ENCODE measurements around the gene RXFP2. TPM values are rescaled to one million over a fixed set of nuclear protein-coding genes. Genes with fewer than 3 reads are reported as not detected.

The RXFP2 gene
- total RNA-seq, 2 donors from 2014 or later: not detected

GRCh38 chr13:31775148-31775547 is 35.8 kb downstream of the RXFP2 start:
- Histone ChIP-seq H3K4me1 (no peaks in the 10 kb centered on the region), H3K27ac (no peak overlapping the region), H3K9me3 (no peaks in the 10 kb centered on the region), H3K36me3 (replicated peaks in 1 of 2; ENCODE audit: insufficient read depth in 1 of 2, low read depth in 2 of 2) (no peaks in the 10 kb centered on the region), H3K4me3 (no peak overlapping the region), H3K27me3 (no peaks in the 10 kb centered on the region)
- ATAC-seq: no peak
- WGBS, 2 donors: 87 to 91% methylated on average over 2 of the region's 2 CpGs
- DNase-seq: no peak
- no peak for TF ChIP-seq CTCF (IDR thresholded peaks at IDR 0.05)
- no peak for TF ChIP-seq POLR2A (IDR thresholded peaks at IDR 0.05)
- intact Hi-C loops (cut with DNase I): no loop called here

GRCh38 chr13:31775686-31776085 is 36.4 kb downstream of the RXFP2 start:
- DNase-seq (peak in 3 of 4 donors; percentile 8 to 14 (median 12)), ATAC-seq (no peak)
- Histone ChIP-seq H3K27ac (no peak overlapping the region), H3K4me3 (no peak overlapping the region), H3K36me3 (replicated peaks in 1 of 2; ENCODE audit: insufficient read depth in 1 of 2, low read depth in 2 of 2) (no peaks in the 10 kb centered on the region), H3K4me1 (no peaks in the 10 kb centered on the region), H3K27me3 (no peaks in the 10 kb centered on the region), H3K9me3 (no peaks in the 10 kb centered on the region)
- intact Hi-C loops (cut with DNase I): no loop called here
- TF ChIP-seq CTCF (IDR thresholded peaks at IDR 0.05): no peak
- TF ChIP-seq POLR2A (IDR thresholded peaks at IDR 0.05): no peak
- WGBS, 2 donors: 64 to 69% methylated on average over 3 of the region's 3 CpGs

GRCh38 chr13:31781064-31781463 is 41.7 kb downstream of the RXFP2 start:
- ATAC-seq (no peak), DNase-seq (no peak)
- H3K27ac ChIP-seq: no peak overlapping the region
- intact Hi-C loops (cut with DNase I): no loop called here
- H3K9me3 ChIP-seq: no peaks in the 10 kb centered on the region
- no peaks in the 10 kb centered on the region for H3K36me3 ChIP-seq (replicated peaks in 1 of 2; ENCODE audit: insufficient read depth in 1 of 2, low read depth in 2 of 2)
- H3K4me1 ChIP-seq: no peaks in the 10 kb centered on the region
- H3K27me3 ChIP-seq: no peaks in the 10 kb centered on the region
- WGBS, 2 donors: 53 to 54% methylated on average over 4 of the region's 4 CpGs
- no peak for TF ChIP-seq CTCF (IDR thresholded peaks at IDR 0.05)
- TF ChIP-seq POLR2A (IDR thresholded peaks at IDR 0.05): no peak
- H3K4me3 ChIP-seq: no peak overlapping the region

GRCh38 chr13:31786011-31786410 is 46.7 kb downstream of the RXFP2 start:
- Histone ChIP-seq H3K4me1 (no peaks in the 10 kb centered on the region), H3K4me3 (no peak overlapping the region), H3K27me3 (no peaks in the 10 kb centered on the region), H3K9me3 (no peaks in the 10 kb centered on the region), H3K36me3 (replicated peaks in 1 of 2; ENCODE audit: insufficient read depth in 1 of 2, low read depth in 2 of 2) (no peaks in the 10 kb centered on the region), H3K27ac (no peak overlapping the region)
- TF ChIP-seq POLR2A (IDR thresholded peaks at IDR 0.05) (no peak), CTCF (IDR thresholded peaks at IDR 0.05) (no peak)
- no peak for DNase-seq
- 61% methylated on average over 7 of the region's 7 CpGs for WGBS, 2 donors
- no peak for ATAC-seq
- intact Hi-C loops (cut with DNase I): no loop called here

- Histone ChIP-seq H3K9me3 (no peaks in the 10 kb centered on the region), H3K36me3 (replicated peaks in 1 of 2; ENCODE audit: insufficient read depth in 1 of 2, low read depth in 2 of 2) (no peaks in the 10 kb centered on the region), H3K4me1 (no peaks in the 10 kb centered on the region), H3K27ac (no peak overlapping the region), H3K27me3 (no peaks in the 10 kb centered on the region), H3K4me3 (no peak overlapping the region)
- TF ChIP-seq CTCF (IDR thresholded peaks at IDR 0.05) (no peak), POLR2A (IDR thresholded peaks at IDR 0.05) (no peak)
- intact Hi-C loops (cut with DNase I): no loop called here
- no peak for ATAC-seq
- WGBS, 2 donors: 42 to 45% methylated on average over 2 of the region's 2 CpGs
- no peak for DNase-seq
Measured at GRCh38 chr13:31790992-31791391, 51.7 kb downstream of the RXFP2 start.
